ENCODE measurements around the gene PDHX.

The PDHX gene

DNA sequence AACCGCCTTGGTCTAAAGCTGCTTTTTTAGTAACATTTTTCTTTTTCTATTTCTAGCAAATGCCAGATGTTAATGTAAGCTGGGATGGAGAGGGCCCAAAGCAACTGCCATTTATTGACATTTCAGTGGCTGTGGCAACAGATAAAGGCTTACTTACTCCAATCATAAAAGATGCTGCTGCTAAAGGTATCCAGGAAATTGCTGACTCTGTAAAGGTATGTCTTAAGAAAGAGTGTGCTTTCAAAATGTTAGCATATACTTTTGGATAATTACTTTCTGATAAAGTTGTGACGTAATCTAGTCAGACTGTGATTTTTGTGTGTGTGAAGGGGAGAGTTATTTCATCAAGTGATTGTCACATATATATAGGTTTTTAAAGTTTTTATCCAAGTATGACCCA, 68.1 kb downstream of the PDHX start:
- peaks cover 2 to 23% (median 14%) of the 10 kb centered on the region in 4 experiments for H3K36me3 ChIP-seq (ENCODE audit: control insufficient read depth in 4 of 4, insufficient read depth in 4 of 4, low read length in 3 of 4)
- peaks cover 0 to 2% (median 0%) of the 10 kb centered on the region in 5 experiments for H3K9me3 ChIP-seq (ENCODE audit: control extremely low read depth in 1 of 5, control insufficient read depth in 4 of 5, insufficient read depth in 2 of 5, low read depth in 1 of 5, low read length in 4 of 5)
- ChIA-PET CTCF (interaction anchor here (1.2 kb wide), 1 partner anchor 14 kb away, joined by 3 read pairs; no protein-coding TSS in a partner anchor), POLR2A (no interaction called here)
- DNase-seq: no peak
- H3K4me3 ChIP-seq (ENCODE audit: control insufficient read depth in 1 of 7, extremely low read depth in 1 of 7, insufficient read depth in 4 of 7, low read depth in 2 of 7, low read length in 6 of 7): no peak overlapping the region
- H3K27ac ChIP-seq (ENCODE audit: insufficient read depth in 1 of 2, low read depth in 1 of 2, low read length in 2 of 2, poor library complexity in 1 of 2, severe bottlenecking in 2 of 2): no peak overlapping the region
- peaks cover 4 to 30% (median 18%) of the 10 kb centered on the region in 4 experiments for H3K4me1 ChIP-seq (ENCODE audit: control extremely low read depth in 1 of 4, control insufficient read depth in 4 of 4, insufficient read depth in 4 of 4, low read length in 3 of 4)
- no CpG with 5 or more reads among the region's 2 CpGs for WGBS (ENCODE audit: insufficient coverage)
- no peaks in the 10 kb centered on the region for H3K27me3 ChIP-seq (replicated peaks in 2 of 5; ENCODE audit: control insufficient read depth in 4 of 5, insufficient read depth in 5 of 5, low read length in 4 of 5)

DNA sequence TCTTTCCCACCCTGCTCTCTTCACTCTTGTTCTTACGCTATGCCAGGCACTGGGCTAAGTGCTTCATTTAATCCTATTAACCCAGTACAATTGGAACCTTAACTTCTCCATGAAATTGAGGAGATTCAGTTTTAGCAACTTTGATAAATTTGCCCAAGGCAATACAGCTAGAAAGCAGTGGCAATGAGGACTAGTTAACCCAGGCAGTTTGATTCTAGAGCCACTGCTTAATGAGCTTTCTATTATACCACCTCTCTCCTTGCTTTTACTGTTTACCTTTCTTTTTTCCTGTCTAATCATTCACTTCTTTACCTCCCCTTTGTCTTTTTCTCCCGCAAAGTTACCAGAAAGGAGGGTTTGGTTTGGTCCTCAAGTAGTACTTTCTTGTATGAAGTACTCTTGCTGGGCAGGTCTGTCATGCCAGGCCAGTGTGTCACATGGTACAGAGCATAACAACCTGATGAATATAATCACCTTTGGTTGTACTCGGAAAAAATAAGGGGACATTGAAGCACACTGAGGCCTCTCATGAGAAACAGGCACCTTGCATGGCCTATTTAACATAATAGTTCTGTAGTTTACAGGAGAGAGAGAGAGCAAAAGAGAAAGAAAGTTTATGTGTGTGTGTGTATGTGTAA, 70.6 kb downstream of the PDHX start:
- WGBS (ENCODE audit: insufficient coverage): 100% methylated on average over 2 of the region's 3 CpGs
- Histone ChIP-seq H3K27ac (ENCODE audit: insufficient read depth in 1 of 2, low read depth in 1 of 2, low read length in 2 of 2, poor library complexity in 1 of 2, severe bottlenecking in 2 of 2) (peak overlapping the region in 1 of 2 experiments; percentile 25), H3K27me3 (replicated peaks in 2 of 5; ENCODE audit: control insufficient read depth in 4 of 5, insufficient read depth in 5 of 5, low read length in 4 of 5) (no peaks in the 10 kb centered on the region), H3K4me3 (ENCODE audit: control insufficient read depth in 1 of 7, extremely low read depth in 1 of 7, insufficient read depth in 4 of 7, low read depth in 2 of 7, low read length in 6 of 7) (no peak overlapping the region), H3K4me1 (ENCODE audit: control extremely low read depth in 1 of 4, control insufficient read depth in 4 of 4, insufficient read depth in 4 of 4, low read length in 3 of 4) (peaks cover 4 to 32% (median 18%) of the 10 kb centered on the region in 4 experiments), H3K36me3 (ENCODE audit: control insufficient read depth in 4 of 4, insufficient read depth in 4 of 4, low read length in 3 of 4) (peaks cover 6 to 19% (median 12%) of the 10 kb centered on the region in 4 experiments), H3K9me3 (ENCODE audit: control extremely low read depth in 1 of 5, control insufficient read depth in 4 of 5, insufficient read depth in 2 of 5, low read depth in 1 of 5, low read length in 4 of 5) (no peaks in the 10 kb centered on the region)
- POLR2A ChIA-PET: interaction anchor here (0.8 kb wide), 2 partner anchors 32 to 160 kb away, joined by 3 read pairs; no protein-coding TSS in a partner anchor
- CTCF ChIA-PET: interaction anchor here (0.9 to 1.2 kb wide), 3 partner anchors 11 to 196 kb away, joined by 3 to 4 read pairs (median 3); no protein-coding TSS in a partner anchor
- no peak for DNase-seq

- Histone ChIP-seq H3K4me1 (ENCODE audit: control extremely low read depth in 1 of 4, control insufficient read depth in 4 of 4, insufficient read depth in 4 of 4, low read length in 3 of 4) (peaks cover 4 to 32% (median 18%) of the 10 kb centered on the region in 4 experiments), H3K4me3 (ENCODE audit: control insufficient read depth in 1 of 7, extremely low read depth in 1 of 7, insufficient read depth in 4 of 7, low read depth in 2 of 7, low read length in 6 of 7) (no peak overlapping the region), H3K27ac (ENCODE audit: insufficient read depth in 1 of 2, low read depth in 1 of 2, low read length in 2 of 2, poor library complexity in 1 of 2, severe bottlenecking in 2 of 2) (no peak overlapping the region), H3K36me3 (ENCODE audit: control insufficient read depth in 4 of 4, insufficient read depth in 4 of 4, low read length in 3 of 4) (peaks cover 6 to 19% (median 12%) of the 10 kb centered on the region in 4 experiments), H3K9me3 (ENCODE audit: control extremely low read depth in 1 of 5, control insufficient read depth in 4 of 5, insufficient read depth in 2 of 5, low read depth in 1 of 5, low read length in 4 of 5) (no peaks in the 10 kb centered on the region), H3K27me3 (replicated peaks in 2 of 5; ENCODE audit: control insufficient read depth in 4 of 5, insufficient read depth in 5 of 5, low read length in 4 of 5) (no peaks in the 10 kb centered on the region)
- ChIA-PET POLR2A (interaction anchor here (0.8 kb wide), 2 partner anchors 33 to 159 kb away, joined by 3 read pairs; no protein-coding TSS in a partner anchor), CTCF (interaction anchor here (0.7 to 2.3 kb wide), 4 partner anchors 13 to 195 kb away, joined by 3 to 5 read pairs (median 4); no protein-coding TSS in a partner anchor)
- 100% methylated on average over 2 of the region's 5 CpGs for WGBS (ENCODE audit: insufficient coverage)
- DNase-seq: peak in 1 of 3 donors; percentile 59
Observed at GRCh38 chr11:34987617-34988016, 71.2 kb downstream of the PDHX start.

GRCh38 chr11:34988294-34989255, 72.2 kb downstream of the PDHX start:
- DNase-seq: peak in 2 of 3 donors; percentile 57 to 60
- ChIA-PET POLR2A (interaction anchor here (0.6 kb wide), 1 partner anchor 101 kb away, joined by 5 read pairs; no protein-coding TSS in a partner anchor), CTCF (interaction anchor here (0.7 to 2.3 kb wide), 3 partner anchors 12 to 175 kb away, joined by 3 to 5 read pairs (median 5); no protein-coding TSS in a partner anchor)
- peaks cover 4 to 32% (median 18%) of the 10 kb centered on the region in 4 experiments for H3K4me1 ChIP-seq (ENCODE audit: control extremely low read depth in 1 of 4, control insufficient read depth in 4 of 4, insufficient read depth in 4 of 4, low read length in 3 of 4)
- no peaks in the 10 kb centered on the region for H3K9me3 ChIP-seq (ENCODE audit: control extremely low read depth in 1 of 5, control insufficient read depth in 4 of 5, insufficient read depth in 2 of 5, low read depth in 1 of 5, low read length in 4 of 5)
- peak overlapping the region; percentile 1 to 47 for H3K27ac ChIP-seq (ENCODE audit: insufficient read depth in 1 of 2, low read depth in 1 of 2, low read length in 2 of 2, poor library complexity in 1 of 2, severe bottlenecking in 2 of 2)
- no peaks in the 10 kb centered on the region for H3K27me3 ChIP-seq (replicated peaks in 2 of 5; ENCODE audit: control insufficient read depth in 4 of 5, insufficient read depth in 5 of 5, low read length in 4 of 5)
- H3K36me3 ChIP-seq (ENCODE audit: control insufficient read depth in 4 of 4, insufficient read depth in 4 of 4, low read length in 3 of 4): peaks cover 7 to 19% (median 12%) of the 10 kb centered on the region in 4 experiments
- peak overlapping the region in 4 of 7 experiments; percentile 19 to 51 (median 32) for H3K4me3 ChIP-seq (ENCODE audit: control insufficient read depth in 1 of 7, extremely low read depth in 1 of 7, insufficient read depth in 4 of 7, low read depth in 2 of 7, low read length in 6 of 7)
- 71% methylated on average over 1 of the region's 4 CpGs for WGBS (ENCODE audit: insufficient coverage)

DNA sequence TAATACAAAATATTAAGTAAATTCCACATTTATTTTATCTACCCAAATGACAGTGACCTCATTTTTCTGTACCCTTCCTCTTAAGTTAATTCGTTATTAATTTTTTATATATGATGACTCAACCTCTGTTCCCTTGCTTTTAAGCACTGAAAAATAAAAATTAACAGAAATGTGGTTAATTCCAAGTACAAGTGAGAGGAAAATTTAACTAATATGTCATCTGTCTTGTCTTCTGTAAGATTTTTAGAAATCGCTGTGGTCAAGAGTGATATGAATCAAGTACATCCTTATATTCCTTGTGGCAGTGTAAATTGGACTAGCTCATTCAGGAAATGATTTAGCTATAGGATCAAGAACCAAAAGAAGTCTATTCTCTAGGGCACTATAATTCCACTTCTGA, 74.5 kb downstream of the PDHX start:
- Histone ChIP-seq H3K4me1 (ENCODE audit: control extremely low read depth in 1 of 4, control insufficient read depth in 4 of 4, insufficient read depth in 4 of 4, low read length in 3 of 4) (peaks cover 4 to 32% (median 18%) of the 10 kb centered on the region in 4 experiments), H3K36me3 (ENCODE audit: control insufficient read depth in 4 of 4, insufficient read depth in 4 of 4, low read length in 3 of 4) (peaks cover 0 to 9% (median 5%) of the 10 kb centered on the region in 4 experiments), H3K27me3 (replicated peaks in 2 of 5; ENCODE audit: control insufficient read depth in 4 of 5, insufficient read depth in 5 of 5, low read length in 4 of 5) (no peaks in the 10 kb centered on the region), H3K27ac (ENCODE audit: insufficient read depth in 1 of 2, low read depth in 1 of 2, low read length in 2 of 2, poor library complexity in 1 of 2, severe bottlenecking in 2 of 2) (no peak overlapping the region), H3K9me3 (ENCODE audit: control extremely low read depth in 1 of 5, control insufficient read depth in 4 of 5, insufficient read depth in 2 of 5, low read depth in 1 of 5, low read length in 4 of 5) (no peaks in the 10 kb centered on the region), H3K4me3 (ENCODE audit: control insufficient read depth in 1 of 7, extremely low read depth in 1 of 7, insufficient read depth in 4 of 7, low read depth in 2 of 7, low read length in 6 of 7) (no peak overlapping the region)
- POLR2A ChIA-PET: no interaction called here
- no peak for DNase-seq
- CTCF ChIA-PET: interaction anchor here (1.7 kb wide), 1 partner anchor 314 kb away, joined by 3 read pairs; no protein-coding TSS in a partner anchor
- WGBS (ENCODE audit: insufficient coverage): no CpG with 5 or more reads among the region's 2 CpGs

DNA sequence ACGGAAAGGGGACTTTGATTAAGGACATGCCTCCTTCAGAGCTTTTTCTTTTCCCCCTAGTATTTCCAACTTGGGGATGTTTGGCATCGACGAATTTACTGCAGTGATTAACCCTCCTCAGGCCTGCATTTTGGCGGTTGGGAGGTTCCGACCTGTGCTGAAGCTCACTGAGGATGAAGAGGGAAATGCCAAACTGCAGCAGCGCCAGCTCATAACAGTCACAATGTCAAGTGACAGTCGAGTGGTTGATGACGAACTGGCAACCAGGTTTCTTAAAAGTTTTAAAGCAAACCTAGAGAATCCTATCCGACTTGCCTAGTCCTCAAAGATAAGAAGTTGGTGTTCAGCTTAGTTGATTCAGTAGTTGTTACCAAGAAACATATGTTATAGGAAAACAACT, 78.4 kb downstream of the PDHX start:
- Histone ChIP-seq H3K36me3 (ENCODE audit: control insufficient read depth in 4 of 4, insufficient read depth in 4 of 4, low read length in 3 of 4) (peaks cover 0 to 7% (median 3%) of the 10 kb centered on the region in 4 experiments), H3K4me3 (ENCODE audit: control insufficient read depth in 1 of 7, extremely low read depth in 1 of 7, insufficient read depth in 4 of 7, low read depth in 2 of 7, low read length in 6 of 7) (no peak overlapping the region), H3K27ac (ENCODE audit: insufficient read depth in 1 of 2, low read depth in 1 of 2, low read length in 2 of 2, poor library complexity in 1 of 2, severe bottlenecking in 2 of 2) (no peak overlapping the region), H3K4me1 (ENCODE audit: control extremely low read depth in 1 of 4, control insufficient read depth in 4 of 4, insufficient read depth in 4 of 4, low read length in 3 of 4) (peaks cover 8 to 22% (median 14%) of the 10 kb centered on the region in 4 experiments), H3K9me3 (ENCODE audit: control extremely low read depth in 1 of 5, control insufficient read depth in 4 of 5, insufficient read depth in 2 of 5, low read depth in 1 of 5, low read length in 4 of 5) (no peaks in the 10 kb centered on the region), H3K27me3 (replicated peaks in 2 of 5; ENCODE audit: control insufficient read depth in 4 of 5, insufficient read depth in 5 of 5, low read length in 4 of 5) (no peaks in the 10 kb centered on the region)
- ChIA-PET POLR2A (no interaction called here), CTCF (interaction anchor here (0.9 to 1.6 kb wide), 4 partner anchors 12 to 312 kb away, joined by 3 to 5 read pairs (median 3); no protein-coding TSS in a partner anchor)
- WGBS (ENCODE audit: insufficient coverage): 97% methylated on average over 9 of the region's 9 CpGs
- DNase-seq: no peak
